Endothelial cell of umbilical vein (primary cell): ENCODE data around the gene ANTXRL.

Experiments
- CTCF ChIP-seq, 2 donors: IDR thresholded peaks; 1 replicate in 1 of 2; 2 replicates in 1 of 2; pipeline ENCODE4 v1.5.1; 2011; ENCODE audit warnings: low read length in 2 of 2, mild to moderate bottlenecking in 2 of 2, moderate library complexity in 2 of 2, control low read depth in 1 of 2, inconsistent platforms in 1 of 2, low read depth in 1 of 2; ENCODE audit not compliant: insufficient read depth in 1 of 2; ENCODE audit errors: extremely low read depth in 1 of 2
- EZH2 ChIP-seq: IDR thresholded peaks from 2 replicates; pipeline ENCODE4 v1.6.1; 2012; ENCODE audit warnings: borderline replicate concordance, low read depth, mild to moderate bottlenecking, moderate library complexity, low read length, inconsistent platforms; ENCODE audit not compliant: severe bottlenecking
- POLR2A ChIP-seq: IDR thresholded peaks from 2 replicates; pipeline ENCODE4 v1.6.1; 2012; ENCODE audit warnings: low read depth, mild to moderate bottlenecking, control low read depth, low read length
- POLR2AphosphoS5 ChIP-seq: IDR thresholded peaks from 2 replicates; pipeline ENCODE4 v1.6.1; 2012; ENCODE audit warnings: low read depth, mild to moderate bottlenecking, control low read depth, low read length, moderate library complexity; ENCODE audit not compliant: insufficient read depth

GRCh38 chr10:46266306-46266985 lies 20.4 kb upstream of the ANTXRL start:
- no peak for TF ChIP-seq EZH2
- TF ChIP-seq POLR2AphosphoS5: no peak
- no peak for TF ChIP-seq CTCF (IDR thresholded peaks at IDR 0.05; ENCODE audit: extremely low read depth in 1 of 2, insufficient read depth in 1 of 2, low read depth in 1 of 2, low read length in 2 of 2)
- no peak for TF ChIP-seq POLR2A
